Measurements from ENCODE around the gene SS18. TPM values are rescaled to one million over a fixed set of nuclear protein-coding genes. Genes with fewer than 3 reads are reported as not detected.
A peak's percentile ranks its signal among the peaks of the same experiment; 100 is the strongest.

Gene SS18
- total and polyA plus RNA-seq, 5 donors from 2014 or later = 39.8 to 60.0 (median 46.3) TPM

DNA sequence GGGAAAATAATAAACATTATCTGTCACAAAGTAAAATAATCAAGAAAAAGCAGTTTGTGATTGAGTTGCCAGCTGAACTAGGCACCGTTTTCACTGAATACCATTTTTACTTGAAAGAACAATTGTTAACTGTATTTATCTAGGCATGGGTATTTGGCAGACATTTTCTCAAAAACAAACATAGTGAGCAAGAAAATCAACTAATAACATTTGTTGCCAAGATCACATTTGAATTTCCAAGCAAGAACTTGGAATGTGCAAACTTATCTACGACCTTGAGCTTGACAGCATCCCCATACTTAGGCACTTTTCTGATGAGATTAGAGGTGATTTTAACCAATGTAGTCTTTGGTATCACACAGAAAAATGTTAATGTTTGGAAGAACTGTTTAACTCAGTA lies 16.7 kb downstream of the SS18 start:
- Mint-ChIP-seq H3K27ac (peak overlapping the region in 1 of 3 donors; percentile 41), H3K9me3 (peaks cover 0 to 7% (median 1%) of the 10 kb centered on the region in 7 donors), H3K36me3 (peaks cover 70% of the 10 kb centered on the region), H3K27me3 (no peaks in the 10 kb centered on the region), H3K4me3 (no peak overlapping the region), H3K4me1 (peaks cover 38 to 59% (median 49%) of the 10 kb centered on the region in 4 donors)
- Histone ChIP-seq H3K36me3 (ENCODE audit: control insufficient read depth, insufficient read depth, low read length) (peaks cover 55% of the 10 kb centered on the region), H3K4me3 (ENCODE audit: low read depth, low read length) (no peak overlapping the region), H3K27me3 (ENCODE audit: control insufficient read depth, insufficient read depth, low read length) (no peaks in the 10 kb centered on the region), H3K27ac (ENCODE audit: insufficient read depth, low read length, poor library complexity, severe bottlenecking) (no peak overlapping the region), H3K4me1 (ENCODE audit: control insufficient read depth, insufficient read depth, low read length, poor library complexity, severe bottlenecking) (no peaks in the 10 kb centered on the region), H3K9me3 (ENCODE audit: control insufficient read depth in 2 of 2, low read length in 2 of 2) (no peaks in the 10 kb centered on the region)
- ATAC-seq (ENCODE audit: low read depth in 2 of 2) = no peak
- DNase-seq = no peak

DNA sequence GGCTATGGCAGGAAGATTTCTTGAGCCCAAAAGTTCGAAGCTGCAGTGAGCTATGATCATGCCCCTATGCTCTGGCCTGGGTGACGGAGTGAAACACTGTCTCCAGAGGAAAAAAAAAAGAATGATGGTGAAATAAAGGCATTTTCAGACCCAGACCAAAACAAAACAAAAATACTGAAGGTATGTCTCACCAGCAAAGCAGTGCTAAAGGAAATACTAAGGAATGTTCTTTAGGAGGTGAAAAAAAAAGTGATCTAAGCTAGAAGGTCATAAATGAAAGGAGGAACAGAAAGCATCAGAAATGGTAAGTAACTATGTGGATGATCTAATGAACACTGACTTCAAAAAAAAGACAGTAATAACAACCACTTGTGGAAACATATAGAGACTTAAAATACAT lies 18.7 kb downstream of the SS18 start:
- Histone ChIP-seq H3K36me3 (ENCODE audit: control insufficient read depth, insufficient read depth, low read length) (peaks cover 59% of the 10 kb centered on the region), H3K9me3 (ENCODE audit: control insufficient read depth in 2 of 2, low read length in 2 of 2) (no peaks in the 10 kb centered on the region), H3K4me1 (ENCODE audit: control insufficient read depth, insufficient read depth, low read length, poor library complexity, severe bottlenecking) (peaks cover 10% of the 10 kb centered on the region), H3K27ac (ENCODE audit: insufficient read depth, low read length, poor library complexity, severe bottlenecking) (no peak overlapping the region), H3K27me3 (ENCODE audit: control insufficient read depth, insufficient read depth, low read length) (no peaks in the 10 kb centered on the region), H3K4me3 (ENCODE audit: low read depth, low read length) (no peak overlapping the region)
- Mint-ChIP-seq H3K9me3 (peaks cover 0 to 7% (median 4%) of the 10 kb centered on the region in 7 donors), H3K27me3 (no peaks in the 10 kb centered on the region), H3K4me3 (no peak overlapping the region), H3K36me3 (peaks cover 66% of the 10 kb centered on the region), H3K27ac (no peak overlapping the region), H3K4me1 (peaks cover 37 to 53% (median 45%) of the 10 kb centered on the region in 4 donors)
- no peak for ATAC-seq (ENCODE audit: low read depth in 2 of 2)
- DNase-seq = no peak

DNA sequence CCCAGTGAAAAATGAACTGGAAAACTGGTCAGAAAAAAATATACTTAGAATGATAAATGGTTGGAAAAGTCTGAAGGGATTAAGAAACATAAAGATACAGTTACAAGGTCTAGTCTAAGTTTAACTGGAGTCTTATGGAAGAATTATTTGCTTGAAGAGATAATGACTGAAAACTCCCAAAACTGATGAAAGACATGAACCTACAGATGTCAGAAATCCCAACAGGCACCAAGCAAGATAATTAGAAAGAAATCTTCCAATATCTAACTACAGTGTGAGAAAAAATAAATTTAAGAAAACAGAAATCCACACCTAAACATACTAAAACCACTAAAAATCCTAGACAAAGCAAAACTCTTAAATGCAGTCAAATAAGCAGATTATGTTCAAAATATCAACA lies 19.4 kb downstream of the SS18 start:
- Mint-ChIP-seq H3K4me1 (peaks cover 37 to 55% (median 44%) of the 10 kb centered on the region in 4 donors), H3K36me3 (peaks cover 69% of the 10 kb centered on the region), H3K27me3 (no peaks in the 10 kb centered on the region), H3K27ac (no peak overlapping the region), H3K9me3 (peaks cover 0 to 7% (median 4%) of the 10 kb centered on the region in 7 donors), H3K4me3 (no peak overlapping the region)
- Histone ChIP-seq H3K4me3 (ENCODE audit: low read depth, low read length) (no peak overlapping the region), H3K9me3 (ENCODE audit: control insufficient read depth in 2 of 2, low read length in 2 of 2) (no peaks in the 10 kb centered on the region), H3K27ac (ENCODE audit: insufficient read depth, low read length, poor library complexity, severe bottlenecking) (no peak overlapping the region), H3K27me3 (ENCODE audit: control insufficient read depth, insufficient read depth, low read length) (no peaks in the 10 kb centered on the region), H3K36me3 (ENCODE audit: control insufficient read depth, insufficient read depth, low read length) (peaks cover 56% of the 10 kb centered on the region), H3K4me1 (ENCODE audit: control insufficient read depth, insufficient read depth, low read length, poor library complexity, severe bottlenecking) (peaks cover 14% of the 10 kb centered on the region)
- no peak for DNase-seq
- ATAC-seq (ENCODE audit: low read depth in 2 of 2) = no peak

DNA sequence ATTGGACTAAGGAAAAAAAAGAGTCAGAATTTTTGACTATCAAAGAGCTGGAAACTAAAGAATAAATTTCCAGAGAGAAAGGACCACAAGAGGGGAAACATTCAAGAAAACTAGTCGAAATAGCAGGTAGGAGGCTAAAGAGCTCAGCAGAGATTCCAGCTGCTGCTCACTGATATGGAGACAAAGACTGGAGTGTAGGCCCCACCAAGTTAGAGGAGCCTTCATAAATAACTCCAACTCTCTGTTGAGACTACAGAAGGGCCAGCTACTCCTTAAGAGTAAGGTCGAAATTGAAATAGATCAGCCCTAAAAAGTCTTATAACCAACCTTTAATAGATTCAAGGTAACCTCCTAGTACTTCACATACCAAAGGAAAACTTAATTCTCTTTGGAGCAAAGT lies 31.1 kb downstream of the SS18 start:
- Mint-ChIP-seq H3K4me3 (no peak overlapping the region), H3K4me1 (peaks cover 10 to 34% (median 20%) of the 10 kb centered on the region in 4 donors), H3K36me3 (peaks cover 43% of the 10 kb centered on the region), H3K9me3 (no peaks in the 10 kb centered on the region), H3K27me3 (no peaks in the 10 kb centered on the region), H3K27ac (peak overlapping the region in 1 of 3 donors; percentile 11)
- no peaks in the 10 kb centered on the region for H3K9me3 ChIP-seq (ENCODE audit: control insufficient read depth in 2 of 2, low read length in 2 of 2)
- no peaks in the 10 kb centered on the region for H3K4me1 ChIP-seq (ENCODE audit: control insufficient read depth, insufficient read depth, low read length, poor library complexity, severe bottlenecking)
- no peaks in the 10 kb centered on the region for H3K27me3 ChIP-seq (ENCODE audit: control insufficient read depth, insufficient read depth, low read length)
- H3K36me3 ChIP-seq (ENCODE audit: control insufficient read depth, insufficient read depth, low read length) = peaks cover 28% of the 10 kb centered on the region
- no peak overlapping the region for H3K4me3 ChIP-seq (ENCODE audit: low read depth, low read length)
- DNase-seq = no peak
- ATAC-seq (ENCODE audit: low read depth in 2 of 2) = no peak
- H3K27ac ChIP-seq (ENCODE audit: insufficient read depth, low read length, poor library complexity, severe bottlenecking) = no peak overlapping the region

DNA sequence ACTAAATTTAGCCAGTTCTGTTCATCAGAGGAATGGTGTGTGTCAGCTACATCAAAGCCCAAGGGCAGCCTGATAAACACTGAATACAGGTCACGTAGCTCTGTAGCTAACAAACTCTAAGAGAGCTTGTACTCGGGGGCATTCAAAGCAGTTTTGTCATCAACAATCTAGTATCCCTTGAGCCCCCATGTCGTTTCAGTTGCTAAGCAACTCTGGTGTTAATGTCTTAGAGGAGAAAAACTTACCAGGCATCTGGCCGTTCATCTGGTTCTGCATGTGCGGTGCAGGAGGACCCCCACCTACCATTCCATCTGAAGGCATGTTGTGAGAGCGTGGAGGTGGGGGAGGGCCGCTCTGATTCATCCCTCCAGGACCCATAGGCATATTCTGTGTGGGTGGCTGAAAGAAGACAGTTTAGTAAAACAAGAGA lies 33.1 kb downstream of the SS18 start:
- peaks cover 10 to 37% (median 24%) of the 10 kb centered on the region in 4 donors for H3K4me1 Mint-ChIP-seq
- H3K27ac ChIP-seq (ENCODE audit: insufficient read depth, low read length, poor library complexity, severe bottlenecking) = no peak overlapping the region
- H3K4me3 ChIP-seq (ENCODE audit: low read depth, low read length) = no peak overlapping the region
- no peaks in the 10 kb centered on the region for H3K9me3 Mint-ChIP-seq
- H3K36me3 ChIP-seq (ENCODE audit: control insufficient read depth, insufficient read depth, low read length) = peaks cover 44% of the 10 kb centered on the region
- H3K4me1 ChIP-seq (ENCODE audit: control insufficient read depth, insufficient read depth, low read length, poor library complexity, severe bottlenecking) = no peaks in the 10 kb centered on the region
- no peak overlapping the region for H3K4me3 Mint-ChIP-seq
- H3K9me3 ChIP-seq (ENCODE audit: control insufficient read depth in 2 of 2, low read length in 2 of 2) = no peaks in the 10 kb centered on the region
- H3K27ac Mint-ChIP-seq = peak overlapping the region in 1 of 3 donors; percentile 84
- ATAC-seq (ENCODE audit: low read depth in 2 of 2) (no peak), DNase-seq (no peak)
- no peaks in the 10 kb centered on the region for H3K27me3 ChIP-seq (ENCODE audit: control insufficient read depth, insufficient read depth, low read length)
- H3K36me3 Mint-ChIP-seq = peaks cover 56% of the 10 kb centered on the region
- no peaks in the 10 kb centered on the region for H3K27me3 Mint-ChIP-seq

DNA sequence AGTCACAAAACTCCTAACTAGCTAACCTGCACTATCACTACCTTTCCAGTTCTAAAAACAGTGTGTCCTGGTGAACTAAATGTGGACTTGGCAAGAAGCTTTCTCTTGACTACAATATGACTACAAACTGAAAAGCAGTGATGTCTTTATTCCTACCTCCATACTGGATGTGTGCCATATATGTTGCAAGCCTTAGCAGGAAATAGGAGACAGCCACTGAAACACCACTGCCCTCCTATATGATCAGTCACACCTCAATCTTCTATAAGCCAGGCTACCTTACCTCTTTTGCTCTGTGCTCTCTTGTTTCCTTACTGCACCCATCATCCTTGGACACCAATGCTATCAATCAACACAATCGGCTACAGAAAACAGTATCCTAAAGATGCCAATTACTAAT lies 34.1 kb downstream of the SS18 start:
- DNase-seq = no peak
- Mint-ChIP-seq H3K27ac (peak overlapping the region in 1 of 3 donors; percentile 31), H3K36me3 (peaks cover 59% of the 10 kb centered on the region)

DNA sequence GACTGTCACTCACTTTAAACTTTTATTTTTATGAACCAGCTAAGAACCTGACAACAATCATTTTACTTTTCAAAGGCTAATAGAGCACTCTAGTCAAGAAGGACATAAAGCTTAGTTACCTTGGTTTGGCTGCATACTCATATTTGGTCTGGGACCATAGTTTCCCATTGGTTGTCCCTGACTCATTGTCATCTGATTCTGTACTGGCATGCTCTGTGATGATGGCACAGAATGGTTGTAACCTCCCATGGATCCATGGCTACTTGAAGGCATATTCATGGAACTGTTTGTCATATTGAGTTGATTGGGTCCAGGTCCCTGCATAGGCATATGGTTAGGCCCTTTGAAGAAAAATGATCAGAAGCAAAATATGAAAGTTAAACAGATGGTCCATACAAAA lies 37.9 kb downstream of the SS18 start:
- H3K36me3 ChIP-seq (ENCODE audit: control insufficient read depth, insufficient read depth, low read length) = peaks cover 55% of the 10 kb centered on the region
- peaks cover 41% of the 10 kb centered on the region for H3K36me3 Mint-ChIP-seq
- peak overlapping the region in 1 of 3 donors; percentile 15 for H3K27ac Mint-ChIP-seq

More for the DNA sequence above, 34.1 kb downstream of the SS18 start:
- no peaks in the 10 kb centered on the region for H3K27me3 ChIP-seq (ENCODE audit: control insufficient read depth, insufficient read depth, low read length)
- peaks cover 49% of the 10 kb centered on the region for H3K36me3 ChIP-seq (ENCODE audit: control insufficient read depth, insufficient read depth, low read length)
- H3K4me1 ChIP-seq (ENCODE audit: control insufficient read depth, insufficient read depth, low read length, poor library complexity, severe bottlenecking) = no peaks in the 10 kb centered on the region
- Mint-ChIP-seq H3K4me3 (no peak overlapping the region), H3K9me3 (no peaks in the 10 kb centered on the region), H3K27me3 (no peaks in the 10 kb centered on the region), H3K4me1 (peaks cover 13 to 38% (median 20%) of the 10 kb centered on the region in 4 donors)
- no peaks in the 10 kb centered on the region for H3K9me3 ChIP-seq (ENCODE audit: control insufficient read depth in 2 of 2, low read length in 2 of 2)
- no peak overlapping the region for H3K27ac ChIP-seq (ENCODE audit: insufficient read depth, low read length, poor library complexity, severe bottlenecking)
- H3K4me3 ChIP-seq (ENCODE audit: low read depth, low read length) = no peak overlapping the region
- ATAC-seq (ENCODE audit: low read depth in 2 of 2) = no peak

DNA sequence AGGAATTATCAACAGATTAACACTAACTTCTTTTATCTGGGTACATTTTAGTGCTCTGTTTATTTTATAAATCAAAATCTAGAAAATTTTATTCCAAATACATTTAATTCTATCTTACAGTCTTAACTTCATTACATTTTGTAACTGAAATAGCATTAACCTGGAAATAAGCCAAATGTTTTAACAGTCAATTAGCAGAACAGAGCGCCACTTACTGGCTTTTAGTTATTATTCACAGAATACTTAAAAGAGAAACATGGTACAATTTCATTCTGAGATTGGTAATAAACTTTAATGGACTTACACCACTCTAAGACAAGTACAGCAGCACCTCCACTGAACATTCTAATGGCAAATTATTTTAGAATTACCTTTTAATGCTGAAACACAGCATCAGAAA lies 38.6 kb downstream of the SS18 start:
- H3K4me3 Mint-ChIP-seq = no peak overlapping the region
- H3K27ac Mint-ChIP-seq = no peak overlapping the region
- Histone ChIP-seq H3K36me3 (ENCODE audit: control insufficient read depth, insufficient read depth, low read length) (peaks cover 48% of the 10 kb centered on the region), H3K4me1 (ENCODE audit: control insufficient read depth, insufficient read depth, low read length, poor library complexity, severe bottlenecking) (no peaks in the 10 kb centered on the region), H3K27me3 (ENCODE audit: control insufficient read depth, insufficient read depth, low read length) (no peaks in the 10 kb centered on the region), H3K27ac (ENCODE audit: insufficient read depth, low read length, poor library complexity, severe bottlenecking) (no peak overlapping the region), H3K9me3 (ENCODE audit: control insufficient read depth in 2 of 2, low read length in 2 of 2) (no peaks in the 10 kb centered on the region), H3K4me3 (ENCODE audit: low read depth, low read length) (no peak overlapping the region)
- no peak for DNase-seq
- H3K4me1 Mint-ChIP-seq = peaks cover 12 to 29% (median 15%) of the 10 kb centered on the region in 4 donors
- H3K36me3 Mint-ChIP-seq = peaks cover 36% of the 10 kb centered on the region
- ATAC-seq (ENCODE audit: low read depth in 2 of 2) = no peak
- H3K27me3 Mint-ChIP-seq = no peaks in the 10 kb centered on the region
- H3K9me3 Mint-ChIP-seq = no peaks in the 10 kb centered on the region

More for the DNA sequence above, 37.9 kb downstream of the SS18 start:
- Histone ChIP-seq H3K9me3 (ENCODE audit: control insufficient read depth in 2 of 2, low read length in 2 of 2) (no peaks in the 10 kb centered on the region), H3K27ac (ENCODE audit: insufficient read depth, low read length, poor library complexity, severe bottlenecking) (no peak overlapping the region), H3K4me1 (ENCODE audit: control insufficient read depth, insufficient read depth, low read length, poor library complexity, severe bottlenecking) (no peaks in the 10 kb centered on the region), H3K27me3 (ENCODE audit: control insufficient read depth, insufficient read depth, low read length) (no peaks in the 10 kb centered on the region), H3K4me3 (ENCODE audit: low read depth, low read length) (no peak overlapping the region)
- H3K27me3 Mint-ChIP-seq = no peaks in the 10 kb centered on the region
- ATAC-seq (ENCODE audit: low read depth in 2 of 2) (no peak), DNase-seq (no peak)
- no peak overlapping the region for H3K4me3 Mint-ChIP-seq
- H3K9me3 Mint-ChIP-seq = no peaks in the 10 kb centered on the region
- peaks cover 12 to 28% (median 15%) of the 10 kb centered on the region in 4 donors for H3K4me1 Mint-ChIP-seq

All from CD4-positive, CD25-positive, alpha-beta regulatory T cell (primary cell).